ENCODE measurements around the gene SLC7A10. TPM values are rescaled to one million over a fixed set of nuclear protein-coding genes. Genes with fewer than 3 reads are reported as not detected.

Gene SLC7A10
- total RNA-seq, 1 experiment from 2014 or later = 2.9 TPM

GRCh38 chr19:33192010-33192409 lies 33.6 kb downstream of the SLC7A10 start:
- Histone ChIP-seq H3K27ac (ENCODE audit: insufficient read length, low read depth, low read length) (no peak overlapping the region), H2BK20ac (ENCODE audit: low read depth, low read length, poor library complexity, severe bottlenecking) (no peak overlapping the region), H4K5ac (ENCODE audit: insufficient read length, low read depth, low read length) (no peak overlapping the region), H3K56ac (ENCODE audit: insufficient read length, low read depth, low read length) (no peak overlapping the region), H4K20me1 (ENCODE audit: control insufficient read depth, insufficient read depth, insufficient read length) (no peaks in the 10 kb centered on the region), H3K4me1 (ENCODE audit: insufficient read depth, low read length) (no peaks in the 10 kb centered on the region), H2BK5ac (ENCODE audit: insufficient read length, low read length) (no peak overlapping the region), H3K79me2 (ENCODE audit: insufficient read depth, low read length) (no peaks in the 10 kb centered on the region), H2AK5ac (ENCODE audit: insufficient read length, low read length) (no peak overlapping the region), H3K9ac (ENCODE audit: extremely low read depth, insufficient read length, low read length) (no peak overlapping the region), H3K4me2 (ENCODE audit: insufficient read depth, insufficient read length, low read length) (no peak overlapping the region), H3K14ac (ENCODE audit: insufficient read depth, low read length) (no peak overlapping the region), H3K79me1 (ENCODE audit: insufficient read depth, low read depth, low read length, poor library complexity, severe bottlenecking) (no peaks in the 10 kb centered on the region), H2BK120ac (ENCODE audit: low read depth, low read length, poor library complexity, severe bottlenecking) (no peak overlapping the region), H3K9me3 (ENCODE audit: control insufficient read depth, low read depth, low read length) (no peaks in the 10 kb centered on the region), H3K23me2 (ENCODE audit: insufficient read length, low read depth, low read length, poor library complexity, severe bottlenecking) (no peaks in the 10 kb centered on the region), H2BK12ac (ENCODE audit: insufficient read length, low read depth, low read length) (no peak overlapping the region), H3K4ac (ENCODE audit: low read depth, low read length) (no peak overlapping the region), H4K8ac (replicated peaks; ENCODE audit: insufficient read length, low read depth, low read length) (no peak overlapping the region), H4K91ac (ENCODE audit: insufficient read length, low read depth, low read length) (no peak overlapping the region), H3K18ac (ENCODE audit: insufficient read length, low read depth, low read length) (no peak overlapping the region), H3K23ac (ENCODE audit: insufficient read length, low read depth, low read length) (no peak overlapping the region), H3T11ph (ENCODE audit: low read length) (no peak overlapping the region), H3K27me3 (ENCODE audit: insufficient read depth, low read length) (no peaks in the 10 kb centered on the region; the same call in 1 of the 2 replicates), H2BK15ac (ENCODE audit: low read depth, low read length) (no peak overlapping the region), H2AFZ (ENCODE audit: low read length) (no peak overlapping the region)
- Mint-ChIP-seq H3K4me3 (no peak overlapping the region; a peak in 1 of 5 replicates), H3K27ac (no peak overlapping the region), H3K9me3 (peaks cover 0 to 1% of the 10 kb centered on the region in 2 experiments; a peak in 2 of 5 replicates), H3K27me3 (ENCODE audit: low read depth) (peaks cover 43% of the 10 kb centered on the region), H3K36me3 (ENCODE audit: insufficient read depth in 1 of 3, low read depth in 3 of 3) (peaks cover 2 to 5% (median 3%) of the 10 kb centered on the region in 3 experiments; a peak in 5 of 7 replicates), H3K4me1 (peaks cover 5% of the 10 kb centered on the region in 2 experiments)
- no peak for DNase-seq
- no CpG with 5 or more reads among the region's 7 CpGs for WGBS (ENCODE audit: extremely low coverage, insufficient read length, low lambda C conversion rate)
- TF ChIP-seq CTCF (conservative IDR thresholded peaks at IDR 0.05) = peak; percentile 64
